K562 (cell line): ENCODE measurements around the gene SUSD5. TPM values are rescaled to one million over a fixed set of nuclear protein-coding genes. Genes with fewer than 3 reads are reported as not detected.
A peak's percentile ranks its signal among the peaks of the same experiment; 100 is the strongest.

Source experiments
- ATAC-seq: fragments of 200-7000 bp; cut with Tn5 transposase; 3 replicates; pipeline ENCODE4 v1.9.1; 2020; ENCODE audit warnings: moderate library complexity
- BruUV-seq: library from RNA; stranded (reverse); fragments of 400-500 nt; replicated peaks from 2 replicates; lab custom pipeline; 2021; lab: Mats Ljungman, UMichigan
- CTCF ChIA-PET: fragments of 300-600 bp; formaldehyde crosslinking; extraction: SDS; loops from one replicate; lab custom pipeline; 2021; ENCODE audit warnings: low intra/inter-chr PET ratio; lab: Yijun Ruan, JAX
- POLR2A ChIA-PET: fragments of 300-600, 350-650 bp; sonication (Branson Sonifier 250); formaldehyde crosslinking; extraction: SDS; loops from one replicate; lab custom pipeline; 2021; ENCODE audit warnings: antibody characterized with exemption, inconsistent platforms; lab: Yijun Ruan, JAX
- DNase-seq, 4 experiments: peaks; one replicate each; pipeline versions ENCODE4 v3.0.0 to v3.0.0-alpha.2; 2011 to 2018; ENCODE audit warnings: low spot score in 3 of 4, mixed read lengths in 3 of 4; ENCODE audit errors: extremely low read depth in 1 of 4
- FAIRE-seq: peaks from 2 replicates; lab custom pipeline; 2011; peaks lifted over from hg19 to GRCh38; lab: Jason Lieb, UNC
- H2AFZ ChIP-seq: 2 replicates; pipeline ENCODE4 v1.6.0; 2011; ENCODE audit warnings: low read depth, low read length, control low read depth, inconsistent platforms
- H3K27ac ChIP-seq: fragments of 200-600 bp; 3 replicates; pipeline ENCODE4 v1.8.0; 2011; ENCODE audit warnings: low read depth, mild to moderate bottlenecking, control low read depth, inconsistent platforms, low read length, moderate library complexity, mixed read lengths; ENCODE audit errors: extremely low read depth
- H3K27me3 ChIP-seq, 2 experiments: fragments of 300-600 bp in 1 of 2; 2 replicates in 1 of 2; 3 replicates in 1 of 2; pipeline versions ENCODE4 v1.6.0 to v1.8.0; 2011; ENCODE audit warnings: inconsistent platforms in 2 of 2, low read length in 2 of 2, mild to moderate bottlenecking in 1 of 2, mixed read lengths in 1 of 2, moderate library complexity in 1 of 2; ENCODE audit not compliant: control insufficient read depth in 2 of 2, insufficient read depth in 2 of 2
- H3K36me3 ChIP-seq: fragments of 300-600 bp; 3 replicates; pipeline ENCODE4 v1.8.0; 2011; ENCODE audit warnings: mild to moderate bottlenecking, low read length, inconsistent platforms; ENCODE audit not compliant: control insufficient read depth, insufficient read depth
- H3K4me1 ChIP-seq, 2 experiments: fragments of 200-600 bp in 1 of 2; replicated peaks in 1 of 2; 2 replicates in 1 of 2; 3 replicates in 1 of 2; pipeline versions ENCODE4 v1.5.1 to v1.8.0; 2011; ENCODE audit warnings: inconsistent platforms in 2 of 2, low read length in 2 of 2, mild to moderate bottlenecking in 1 of 2, mixed read lengths in 1 of 2, moderate library complexity in 1 of 2; ENCODE audit not compliant: control insufficient read depth in 2 of 2, insufficient read depth in 2 of 2
- H3K4me2 ChIP-seq: 2 replicates; pipeline ENCODE4 v1.6.1; 2011; ENCODE audit warnings: low read length, control low read depth, inconsistent platforms, mixed read lengths; ENCODE audit not compliant: insufficient read depth
- H3K4me3 ChIP-seq: fragments of 200-600 bp; sonication (generic), shearing (Covaris generic); 2 replicates; pipeline ENCODE4 v1.5.1; 2016; ENCODE audit warnings: control low read depth, inconsistent platforms
- H3K79me2 ChIP-seq: fragments of 200-600 bp; 3 replicates; pipeline ENCODE4 v1.8.0; 2011; ENCODE audit warnings: low read length, inconsistent platforms; ENCODE audit not compliant: control insufficient read depth, insufficient read depth
- H3K9ac ChIP-seq, 2 experiments: 2 replicates each; pipeline versions ENCODE4 v1.6.0 to v1.6.1; 2011; ENCODE audit warnings: low read depth in 2 of 2, low read length in 2 of 2, control low read depth in 1 of 2, inconsistent platforms in 1 of 2, mild to moderate bottlenecking in 1 of 2, mixed read lengths in 1 of 2; ENCODE audit not compliant: insufficient read depth in 1 of 2
- H3K9me1 ChIP-seq: one replicate; pipeline ENCODE4 v1.6.0; 2011; ENCODE audit warnings: inconsistent platforms, mild to moderate bottlenecking, low read length, moderate library complexity; ENCODE audit not compliant: control insufficient read depth, insufficient read depth
- H3K9me3 ChIP-seq: replicated peaks from 2 replicates; pipeline ENCODE4 v1.5.1; 2011; ENCODE audit warnings: low read depth, low read length, inconsistent platforms; ENCODE audit not compliant: control insufficient read depth, insufficient read depth
- H4K20me1 ChIP-seq: replicated peaks from 2 replicates; pipeline ENCODE4 v1.6.1; 2011; ENCODE audit warnings: low read length, inconsistent platforms, mixed read lengths; ENCODE audit not compliant: control insufficient read depth, insufficient read depth
- CREB3 ChIP-seq: fragments of 450-650 bp; conservative IDR thresholded peaks from 2 replicates; pipeline ENCODE4 v1.6.1; 2016; ENCODE audit warnings: missing genetic modification characterization, low read depth, mild to moderate bottlenecking, missing compliant biosample characterization, moderate library complexity
- DACH1 ChIP-seq: fragments of 450-650 bp; IDR thresholded peaks from 2 replicates; pipeline ENCODE4 v1.6.1; 2018; ENCODE audit not compliant: partially characterized antibody
- E4F1 ChIP-seq: fragments of 250-450 bp; sonication (Bioruptor Pico); IDR thresholded peaks from 2 replicates; pipeline ENCODE4 v1.5.0; 2021; ENCODE audit warnings: mild to moderate bottlenecking, borderline replicate concordance
- HNRNPL ChIP-seq: fragments of 200-400 bp; formaldehyde crosslinking; IDR thresholded peaks from 2 replicates; pipeline ENCODE4 v1.6.1; 2017; ENCODE audit warnings: low read depth, mild to moderate bottlenecking, low read length
- MYNN ChIP-seq, 2 experiments: sonication (generic); formaldehyde crosslinking in 1 of 2; IDR thresholded peaks; 2 replicates each; pipeline versions ENCODE4 v1.5.0 to v1.6.1; 2016 to 2020; ENCODE audit warnings: antibody characterized with exemption in 1 of 2, missing genetic modification reagents in 1 of 2
- NBN ChIP-seq: fragments of 450-650 bp; IDR thresholded peaks from 2 replicates; pipeline ENCODE4 v1.6.1; 2016; ENCODE audit warnings: low read depth, mild to moderate bottlenecking
- PKNOX1 ChIP-seq: fragments of 450-650 bp; IDR thresholded peaks from 2 replicates; pipeline ENCODE4 v1.6.1; 2016
- RB1 ChIP-seq: fragments of 450-650 bp; IDR thresholded peaks from 2 replicates; pipeline ENCODE4 v1.6.1; 2017; ENCODE audit warnings: low read depth, mild to moderate bottlenecking
- SP2 ChIP-seq: IDR thresholded peaks from 2 replicates; pipeline ENCODE4 v1.6.1; 2011; ENCODE audit warnings: mild to moderate bottlenecking, low read depth, low read length, moderate library complexity; ENCODE audit not compliant: poor library complexity, severe bottlenecking; ENCODE audit errors: extremely low read depth
- STAT6 ChIP-seq: sonication (generic); formaldehyde crosslinking; IDR thresholded peaks from 2 replicates; pipeline ENCODE4 v1.8.1; 2023; ENCODE audit warnings: mild to moderate bottlenecking, missing genetic modification reagents
- TCF3 ChIP-seq: sonication (generic); formaldehyde crosslinking; IDR thresholded peaks from 2 replicates; pipeline ENCODE4 v1.4.0; 2020; ENCODE audit warnings: mild to moderate bottlenecking, missing genetic modification reagents
- TFAP4 ChIP-seq: sonication (generic); formaldehyde crosslinking; IDR thresholded peaks from 2 replicates; pipeline ENCODE4 v1.8.0; 2022; ENCODE audit warnings: missing genetic modification reagents, mild to moderate bottlenecking, moderate library complexity, borderline replicate concordance
- ZBTB8A ChIP-seq: fragments of 450-650 bp; IDR thresholded peaks from 2 replicates; pipeline ENCODE4 v1.6.1; 2018; ENCODE audit warnings: mild to moderate bottlenecking, moderate library complexity; ENCODE audit not compliant: partially characterized antibody
- WGBS: fragments of 100-300 bp; shearing (Covaris generic); methylation state at CpG from one replicate; pipeline ENCODE4 v1.1.6; 2016; ENCODE audit warnings: low coverage, mixed read lengths; ENCODE audit not compliant: insufficient coverage; ENCODE audit errors: missing lambda C conversion rate; 5-methylcytosine and 5-hydroxymethylcytosine counted together
- in situ Hi-C: fragments of 300-500 bp; cut with MboI; formaldehyde crosslinking; loops from 4 replicates; pipeline ENCODE4 v1.15.0; 2018; ENCODE audit warnings: inconsistent platforms, mixed read lengths
- intact Hi-C: fragments of 100-400 bp; cut with micrococcal nuclease; formaldehyde crosslinking; loops from 2 replicates; pipeline ENCODE4 v1.14.2; 2022
- polyA plus RNA-seq, 8 experiments: library from polyadenylated mRNA; depleted of rRNA in 4 of 8; stranded (reverse) in 5 of 8; unstranded in 3 of 8; fragments of >200 nt; fragmentation: Nextera tagmentation in 2 of 8; fragmentation: Illumina TruSeq in 1 of 8; extraction: Ambion mirVana in 2 of 8; extraction: Trizol in 1 of 8; gene quantifications; 2 replicates each; pipeline versions ENCODE4 v1.2.1 to v1.2.3, GENCODE V29; 2011 to 2014; ENCODE audit warnings: inconsistent platforms in 1 of 8, missing spikeins in 1 of 8
- total RNA-seq, 7 experiments: library from RNA; depleted of rRNA in 6 of 7; stranded (reverse); fragments of >200 nt in 6 of 7; fragmentation: Illumina TruSeq in 2 of 7; extraction: Trizol in 2 of 7; gene quantifications; 2 replicates each; pipeline versions ENCODE4 v1.2.1 to v1.2.3, GENCODE V29; 2011 to 2021; ENCODE audit warnings: low replicate concordance in 1 of 7

The SUSD5 gene
- total and polyA plus RNA-seq, 9 of the 15 experiments (the other 6 are each of a cell fraction or from before 2014, with no cell fraction given): not detected

- TF ChIP-seq RB1 (no peak), PKNOX1 (peak; percentile 43), TCF3 (CRISPR knock-in tag) (no peak), MYNN (IDR thresholded peaks at IDR 0.05) (no peak), MYNN (CRISPR knock-in tag; IDR thresholded peaks at IDR 0.05) (no peak), TFAP4 (peak; percentile 24; the same call in 1 of the 2 replicates), SP2 (no peak)
- TF ChIP-seq, all 486 proteins: peak for 14
These were observed 74.2 kb downstream of the SUSD5 start (continued) for GRCh38 chr3:33144433-33144832.

- H3K79me2 ChIP-seq: no peaks in the 10 kb centered on the region
- H3K9me3 ChIP-seq: no peaks in the 10 kb centered on the region
- H3K9me1 ChIP-seq: no peaks in the 10 kb centered on the region
- H2AFZ ChIP-seq: no peak overlapping the region
- POLR2A ChIA-PET: interaction anchor here (0.7 to 1.9 kb wide), 4 partner anchors 10 to 250 kb away, joined by 3 to 8 read pairs (median 4); no protein-coding TSS in a partner anchor
- WGBS: 76% methylated on average over 3 of the region's 3 CpGs
- intact Hi-C loops (no loop called here), in situ Hi-C loops (no loop called here)
- no peak for FAIRE-seq
- H3K27me3 ChIP-seq: no peaks in the 10 kb centered on the region; a peak in 1 of 5 replicates
- BruUV-seq: no TSS peak
- no peaks in the 10 kb centered on the region for H3K4me1 ChIP-seq
- no peak overlapping the region for H3K4me3 ChIP-seq
- no peak for DNase-seq
- CTCF ChIA-PET: no interaction called here
- no peak overlapping the region for H3K4me2 ChIP-seq
- no peak overlapping the region for H3K27ac ChIP-seq
- H4K20me1 ChIP-seq: no peaks in the 10 kb centered on the region
- no peak for ATAC-seq
- H3K9ac ChIP-seq: no peak overlapping the region
- H3K36me3 ChIP-seq: peaks cover 18% of the 10 kb centered on the region
- TF ChIP-seq STAT6 (CRISPR knock-in tag) (no peak), DACH1 (no peak), HNRNPL (no peak), CREB3 (tag) (no peak), E4F1 (no peak), NBN (no peak), ZBTB8A (no peak)
These were observed 77.6 kb downstream of the SUSD5 start for GRCh38 chr3:33141006-33141405.
